Stimulated activated CD8-positive, alpha-beta memory T cell treated with anti-CD3 and anti-CD28 coated beads, Interleukin-7, amount 100 ng/mL, for 1 hour (primary cell): ENCODE results near the gene BPI.
"Not testable (repeated sequence)": the region's sequence is repeated elsewhere in the genome, so short reads cannot be mapped to it uniquely, and the experiment has no call there.

Experiments used
- DNase-seq, 2 donors: peaks; one replicate each; pipeline ENCODE4 v3.0.0-alpha.2; 2020; ENCODE audit warnings: low read depth in 2 of 2

BPI gene

GRCh38 chr20:38278131-38278530 lies 25.8 kb upstream of the BPI start:
- no peak for DNase-seq

- no peak for DNase-seq
Measured at GRCh38 chr20:38278763-38279162, 25.2 kb upstream of the BPI start.

GRCh38 chr20:38281176-38281915 lies 22.6 kb upstream of the BPI start:
- DNase-seq, result not testable (repeated sequence)

GRCh38 chr20:38283236-38283635 lies 20.7 kb upstream of the BPI start:
- DNase-seq, result no peak

GRCh38 chr20:38284066-38284650 lies 19.8 kb upstream of the BPI start:
- DNase-seq, result not testable (repeated sequence)

- DNase-seq, result no peak
Measured at GRCh38 chr20:38284893-38285444, 19.0 kb upstream of the BPI start.

- DNase-seq, result no peak
Measured at GRCh38 chr20:38286586-38287531, 17.1 kb upstream of the BPI start.

GRCh38 chr20:38290829-38291814 lies 12.8 kb upstream of the BPI start:
- DNase-seq, result no peak

- no peak for DNase-seq
Measured at GRCh38 chr20:38291966-38292365, 12.0 kb upstream of the BPI start.

GRCh38 chr20:38293491-38294065 lies 10.4 kb upstream of the BPI start:
- no peak for DNase-seq

GRCh38 chr20:38294076-38294591 lies 9.8 kb upstream of the BPI start:
- no peak for DNase-seq

GRCh38 chr20:38295811-38296210 lies 8.1 kb upstream of the BPI start:
- no peak for DNase-seq

GRCh38 chr20:38296433-38296832 lies 7.5 kb upstream of the BPI start:
- no peak for DNase-seq

GRCh38 chr20:38297916-38298674 lies 5.9 kb upstream of the BPI start:
- no peak for DNase-seq

GRCh38 chr20:38298768-38299288 lies 5.1 kb upstream of the BPI start:
- no peak for DNase-seq

- DNase-seq, result no peak
Measured at GRCh38 chr20:38299963-38300362, 4.0 kb upstream of the BPI start.

- DNase-seq, result no peak
Measured at GRCh38 chr20:38300438-38300837, 3.5 kb upstream of the BPI start.

- DNase-seq, result no peak
Measured at GRCh38 chr20:38301309-38301708, 2.6 kb upstream of the BPI start.

GRCh38 chr20:38302786-38303185 lies 1.2 kb upstream of the BPI start:
- DNase-seq, result no peak
